Measurements from ENCODE around the gene UBE2D2. TPM values are rescaled to one million over a fixed set of nuclear protein-coding genes. Genes with fewer than 3 reads are reported as not detected.

Gene UBE2D2
- total and polyA plus RNA-seq, 2 of the 13 experiments (the other 11 are each of a cell fraction or from before 2014, with no cell fraction given), result 79.1 to 109 TPM

DNA sequence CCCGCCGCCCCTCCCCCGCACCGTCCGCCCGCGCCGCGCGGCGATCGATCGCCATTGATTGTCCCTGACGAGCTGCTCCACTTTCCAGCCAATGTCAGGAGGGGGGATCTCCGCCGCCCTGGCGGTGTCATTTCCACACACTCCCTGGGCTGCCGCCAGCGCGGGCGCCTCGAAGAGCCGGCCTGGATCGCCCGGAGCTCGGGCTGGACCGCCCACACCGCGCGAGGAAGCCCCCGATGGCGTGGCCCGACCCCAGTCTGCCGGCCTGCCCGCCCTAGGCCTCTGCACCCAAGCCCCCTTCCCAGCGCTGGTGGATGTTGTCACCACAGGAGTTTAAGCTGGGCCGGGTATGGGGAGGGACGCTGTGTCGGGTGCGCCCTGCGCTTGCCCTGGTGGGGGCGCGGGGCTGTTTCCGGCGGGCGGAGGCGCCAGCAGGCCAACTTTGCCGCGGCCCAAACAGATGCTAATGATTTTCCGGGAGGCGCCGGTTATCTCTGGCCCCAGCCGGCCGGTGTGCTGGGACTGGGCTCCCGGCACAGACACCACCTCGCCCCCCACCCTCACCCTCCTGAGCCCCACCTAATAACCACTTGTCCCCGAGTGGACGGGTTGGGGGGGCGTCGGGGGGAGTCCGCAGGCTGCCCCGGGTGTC lies 76.4 kb downstream of the UBE2D2 start (continued):
- TF ChIP-seq, protein P1, sequence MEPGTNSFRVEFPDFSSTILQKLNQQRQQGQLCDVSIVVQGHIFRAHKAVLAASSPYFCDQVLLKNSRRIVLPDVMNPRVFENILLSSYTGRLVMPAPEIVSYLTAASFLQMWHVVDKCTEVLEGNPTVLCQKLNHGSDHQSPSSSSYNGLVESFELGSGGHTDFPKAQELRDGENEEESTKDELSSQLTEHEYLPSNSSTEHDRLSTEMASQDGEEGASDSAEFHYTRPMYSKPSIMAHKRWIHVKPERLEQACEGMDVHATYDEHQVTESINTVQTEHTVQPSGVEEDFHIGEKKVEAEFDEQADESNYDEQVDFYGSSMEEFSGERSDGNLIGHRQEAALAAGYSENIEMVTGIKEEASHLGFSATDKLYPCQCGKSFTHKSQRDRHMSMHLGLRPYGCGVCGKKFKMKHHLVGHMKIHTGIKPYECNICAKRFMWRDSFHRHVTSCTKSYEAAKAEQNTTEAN (CRISPR knock-in tag; conservative IDR thresholded peaks at IDR 0.05), result peak; percentile 68
- TF ChIP-seq ZNF615 (CRISPR knock-in tag; IDR thresholded peaks at IDR 0.05; ENCODE audit: borderline replicate concordance) (no peak), ZNF660 (CRISPR knock-in tag; IDR thresholded peaks at IDR 0.05; ENCODE audit: borderline replicate concordance, low read depth) (no peak), KLF16 (CRISPR knock-in tag; IDR thresholded peaks at IDR 0.05) (peak in 1 of 2 experiments; percentile 83; a peak in 2 of 4 replicates), SAFB2 (CRISPR knock-in tag; IDR thresholded peaks at IDR 0.05; ENCODE audit: borderline replicate concordance, low read depth) (no peak; the same call in 1 of the 2 replicates), NR2F1 (CRISPR knock-in tag; IDR thresholded peaks at IDR 0.05) (0 out of 4 replicates have a peak, but pooled peaks have one; percentile 20), ZNF44 (CRISPR knock-in tag; IDR thresholded peaks at IDR 0.05) (no peak), SNAI1 (CRISPR knock-in tag; IDR thresholded peaks at IDR 0.05; ENCODE audit: borderline replicate concordance) (no peak), SOX6 (IDR thresholded peaks at IDR 0.05) (no peak), SOX6 (CRISPR knock-in tag; IDR thresholded peaks at IDR 0.05) (peak; percentile 79), CCDC6 (CRISPR knock-in tag; IDR thresholded peaks at IDR 0.05) (0 out of 2 replicates have a peak, but pooled peaks have one; percentile 49), ZNF33A (CRISPR knock-in tag; IDR thresholded peaks at IDR 0.05; ENCODE audit: borderline replicate concordance) (no peak), ZNF549 (CRISPR knock-in tag; IDR thresholded peaks at IDR 0.05) (no peak), NFATC3 (CRISPR knock-in tag; IDR thresholded peaks at IDR 0.05) (no peak), ARID2 (CRISPR knock-in tag; IDR thresholded peaks at IDR 0.05; ENCODE audit: borderline replicate concordance) (peak; percentile 81; the same call in 1 of the 2 replicates), IRX3 (CRISPR knock-in tag; IDR thresholded peaks at IDR 0.05; ENCODE audit: borderline replicate concordance, low read depth) (peak; percentile 90; the same call in 1 of the 2 replicates), ZNF20 (CRISPR knock-in tag; IDR thresholded peaks at IDR 0.05) (no peak), PRMT3 (CRISPR knock-in tag; IDR thresholded peaks at IDR 0.05; ENCODE audit: borderline replicate concordance, low read depth) (no peak), ZNF496 (CRISPR knock-in tag; IDR thresholded peaks at IDR 0.05; ENCODE audit: insufficient replicate concordance) (no peak), SCMH1 (CRISPR knock-in tag; IDR thresholded peaks at IDR 0.05; ENCODE audit: borderline replicate concordance) (no peak), ZNF101 (CRISPR knock-in tag; IDR thresholded peaks at IDR 0.05; ENCODE audit: borderline replicate concordance, low read depth) (no peak), MIER2 (CRISPR knock-in tag; IDR thresholded peaks at IDR 0.05) (0 out of 2 replicates have a peak, but pooled peaks have one; percentile 19)
- TF ChIP-seq, protein P2, sequence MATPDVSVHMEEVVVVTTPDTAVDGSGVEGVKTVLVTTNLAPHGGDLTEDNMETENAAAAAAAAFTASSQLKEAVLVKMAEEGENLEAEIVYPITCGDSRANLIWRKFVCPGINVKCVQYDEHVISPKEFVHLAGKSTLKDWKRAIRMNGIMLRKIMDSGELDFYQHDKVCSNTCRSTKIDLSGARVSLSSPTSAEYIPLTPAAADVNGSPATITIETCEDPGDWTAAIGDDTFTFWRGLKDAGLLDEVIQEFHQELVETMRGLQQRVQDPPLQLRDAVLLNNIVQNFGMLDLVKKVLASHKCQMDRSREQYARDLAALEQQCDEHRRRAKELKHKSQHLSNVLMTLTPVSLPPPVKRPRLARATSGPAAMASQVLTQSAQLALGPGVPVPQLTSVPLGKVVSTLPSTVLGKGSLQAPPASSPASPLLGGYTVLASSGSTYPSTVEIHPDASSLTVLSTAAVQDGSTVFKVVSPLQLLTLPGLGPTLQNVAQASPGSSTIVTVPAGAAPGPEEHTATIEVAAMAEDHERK (CRISPR knock-in tag; IDR thresholded peaks at IDR 0.05; ENCODE audit: low read depth), result 0 out of 2 replicates have a peak, but pooled peaks have one; percentile 22
- TF ChIP-seq, protein P3, sequence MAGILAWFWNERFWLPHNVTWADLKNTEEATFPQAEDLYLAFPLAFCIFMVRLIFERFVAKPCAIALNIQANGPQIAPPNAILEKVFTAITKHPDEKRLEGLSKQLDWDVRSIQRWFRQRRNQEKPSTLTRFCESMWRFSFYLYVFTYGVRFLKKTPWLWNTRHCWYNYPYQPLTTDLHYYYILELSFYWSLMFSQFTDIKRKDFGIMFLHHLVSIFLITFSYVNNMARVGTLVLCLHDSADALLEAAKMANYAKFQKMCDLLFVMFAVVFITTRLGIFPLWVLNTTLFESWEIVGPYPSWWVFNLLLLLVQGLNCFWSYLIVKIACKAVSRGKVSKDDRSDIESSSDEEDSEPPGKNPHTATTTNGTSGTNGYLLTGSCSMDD (CRISPR knock-in tag; IDR thresholded peaks at IDR 0.05), result no peak
- TF ChIP-seq, protein P4, sequence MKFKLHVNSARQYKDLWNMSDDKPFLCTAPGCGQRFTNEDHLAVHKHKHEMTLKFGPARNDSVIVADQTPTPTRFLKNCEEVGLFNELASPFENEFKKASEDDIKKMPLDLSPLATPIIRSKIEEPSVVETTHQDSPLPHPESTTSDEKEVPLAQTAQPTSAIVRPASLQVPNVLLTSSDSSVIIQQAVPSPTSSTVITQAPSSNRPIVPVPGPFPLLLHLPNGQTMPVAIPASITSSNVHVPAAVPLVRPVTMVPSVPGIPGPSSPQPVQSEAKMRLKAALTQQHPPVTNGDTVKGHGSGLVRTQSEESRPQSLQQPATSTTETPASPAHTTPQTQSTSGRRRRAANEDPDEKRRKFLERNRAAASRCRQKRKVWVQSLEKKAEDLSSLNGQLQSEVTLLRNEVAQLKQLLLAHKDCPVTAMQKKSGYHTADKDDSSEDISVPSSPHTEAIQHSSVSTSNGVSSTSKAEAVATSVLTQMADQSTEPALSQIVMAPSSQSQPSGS (CRISPR knock-in tag; IDR thresholded peaks at IDR 0.05), result peak; percentile 65
